Ovary (tissue), 3 donors: ENCODE data around the gene EXOC6B.

Experiments
- EP300 ChIP-seq: sonication (generic); formaldehyde crosslinking; IDR thresholded peaks from one replicate; pipeline ENCODE4 v1.6.1; 2017; ENCODE audit warnings: antibody characterized with exemption
- TF ChIP-seq, protein P1 (sequence below), 3 donors: fragments of 450-650 bp in 2 of 3; fragments of 200-600 bp in 1 of 3; IDR thresholded peaks; one replicate each; pipeline versions ENCODE4 v1.5.1 to v1.8.0; 2016 to 2022; ENCODE audit warnings: antibody characterized with exemption in 3 of 3, mild to moderate bottlenecking in 1 of 3
- donor health status: DM: no; HTN: no; CAD: no.

DNA sequence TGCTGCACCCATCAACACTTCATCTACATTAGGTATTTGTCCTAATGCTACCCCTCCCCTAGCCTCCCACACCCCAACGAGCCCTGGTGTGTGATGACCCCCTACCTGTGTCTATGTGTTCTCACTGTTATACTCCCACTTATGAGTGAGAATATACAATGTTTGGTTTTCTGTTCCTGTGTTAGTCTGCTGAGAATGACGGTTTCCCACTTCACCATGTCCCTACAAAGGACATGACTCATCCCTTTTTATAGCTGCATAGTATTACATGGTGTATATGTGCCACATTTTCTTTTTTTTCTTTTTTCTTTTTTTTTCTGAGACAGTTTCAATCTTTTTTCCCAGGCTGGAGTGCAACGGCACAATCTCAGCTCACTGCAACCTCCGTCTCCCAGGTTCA, 394.1 kb downstream of the EXOC6B start:
- TF ChIP-seq EP300 = no peak
- TF ChIP-seq, protein P1, sequence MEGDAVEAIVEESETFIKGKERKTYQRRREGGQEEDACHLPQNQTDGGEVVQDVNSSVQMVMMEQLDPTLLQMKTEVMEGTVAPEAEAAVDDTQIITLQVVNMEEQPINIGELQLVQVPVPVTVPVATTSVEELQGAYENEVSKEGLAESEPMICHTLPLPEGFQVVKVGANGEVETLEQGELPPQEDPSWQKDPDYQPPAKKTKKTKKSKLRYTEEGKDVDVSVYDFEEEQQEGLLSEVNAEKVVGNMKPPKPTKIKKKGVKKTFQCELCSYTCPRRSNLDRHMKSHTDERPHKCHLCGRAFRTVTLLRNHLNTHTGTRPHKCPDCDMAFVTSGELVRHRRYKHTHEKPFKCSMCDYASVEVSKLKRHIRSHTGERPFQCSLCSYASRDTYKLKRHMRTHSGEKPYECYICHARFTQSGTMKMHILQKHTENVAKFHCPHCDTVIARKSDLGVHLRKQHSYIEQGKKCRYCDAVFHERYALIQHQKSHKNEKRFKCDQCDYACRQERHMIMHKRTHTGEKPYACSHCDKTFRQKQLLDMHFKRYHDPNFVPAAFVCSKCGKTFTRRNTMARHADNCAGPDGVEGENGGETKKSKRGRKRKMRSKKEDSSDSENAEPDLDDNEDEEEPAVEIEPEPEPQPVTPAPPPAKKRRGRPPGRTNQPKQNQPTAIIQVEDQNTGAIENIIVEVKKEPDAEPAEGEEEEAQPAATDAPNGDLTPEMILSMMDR (IDR thresholded peaks at IDR 0.05) = no peak
